Heart right ventricle (tissue), 16 donors: ENCODE results near the gene ABCG5. TPM values are rescaled to one million over a fixed set of nuclear protein-coding genes. Genes with fewer than 3 reads are reported as not detected.

Experiments used
- ATAC-seq, 8 donors: fragments of 200-7000 bp; cut with Tn5 transposase; one replicate each; pipeline ENCODE4 v1.9.1; 2020; ENCODE audit warnings: mild to moderate bottlenecking in 8 of 8, moderate library complexity in 8 of 8, moderate number of reproducible peaks in 1 of 8
- DNase-seq, 2 donors: peaks; one replicate each; pipeline ENCODE4 v3.0.0-alpha.2; 2020
- H3K27ac ChIP-seq, 10 donors: fragments of 200-600 bp; sonication (generic) in 2 of 10; one replicate each; pipeline versions ENCODE4 v1.5.0 to v1.8.0; 2020 to 2022; ENCODE audit warnings: mild to moderate bottlenecking in 3 of 10
- H3K27me3 ChIP-seq, 7 donors: fragments of 200-600 bp; one replicate each; pipeline ENCODE4 v1.8.0; 2021 to 2022; ENCODE audit warnings: mild to moderate bottlenecking in 2 of 7
- H3K36me3 ChIP-seq, 9 donors: fragments of 200-600 bp; sonication (generic) in 1 of 9; one replicate each; pipeline versions ENCODE4 v1.5.0 to v1.8.0; 2020 to 2022; ENCODE audit warnings: mild to moderate bottlenecking in 2 of 9
- H3K4me1 ChIP-seq, 9 donors: fragments of 200-600 bp; sonication (generic) in 1 of 9; one replicate each; pipeline versions ENCODE4 v1.5.0 to v1.8.0; 2020 to 2022; ENCODE audit warnings: mild to moderate bottlenecking in 4 of 9
- H3K4me3 ChIP-seq, 10 donors: fragments of 200-600 bp; sonication (generic) in 2 of 10; one replicate each; pipeline versions ENCODE4 v1.5.0 to v1.8.0; 2020 to 2022; ENCODE audit warnings: mild to moderate bottlenecking in 7 of 10, moderate library complexity in 2 of 10
- H3K9me3 ChIP-seq, 11 donors: fragments of 200-600 bp in 10 of 11; sonication (generic) in 2 of 11; one replicate each; pipeline versions ENCODE4 v1.5.0 to v1.8.0; 2013 to 2022; ENCODE audit warnings: mild to moderate bottlenecking in 2 of 11, control low read depth in 1 of 11, moderate library complexity in 1 of 11
- CTCF ChIP-seq, 9 donors: fragments of 200-600 bp; sonication (generic) in 2 of 9; IDR thresholded peaks; one replicate each; pipeline versions ENCODE4 v1.5.0 to v1.8.0; 2021 to 2022; ENCODE audit warnings: antibody characterized with exemption in 9 of 9, mild to moderate bottlenecking in 5 of 9, moderate library complexity in 1 of 9
- WGBS, 2 donors: extraction: QIAGEN DNeasy Blood & Tissue Kit; methylation state at CpG; one replicate each; pipeline ENCODE4 v1.1.7; 2013; ENCODE audit warnings: inconsistent platforms in 1 of 2; 5-methylcytosine and 5-hydroxymethylcytosine counted together
- intact Hi-C, 10 donors: fragments of 100-400 bp; cut with DNase I; formaldehyde crosslinking; loops; one replicate each; pipeline versions ENCODE4 v1.11.1 to v1.14.2; 2022
- polyA plus RNA-seq, 2 donors: library from polyadenylated mRNA; stranded (reverse); fragments of 200-250 nt; gene quantifications; one replicate each; pipeline ENCODE4 v1.2.3, GENCODE V29; 2013
- total RNA-seq, 10 donors: library from RNA; stranded (reverse); fragmentation: NEBNext Ultra II Directional in 3 of 10; extraction: Animal tissue kit (Norgen Biotek cat#: 25700) in 3 of 10; gene quantifications; one replicate each; pipeline versions ENCODE4 v1.2.1 to v1.2.4, GENCODE V29; 2021 to 2023
- donor health status: Arrhythmogenic right ventricular cardiomyopathy.
- donor health status: ischemic (EF 13 %, LVEDD 7.1; RV severe dilation, severe dysfunction).
- donor health status: healthy with polysubstance abuse.
- donor health status: DM: no; HTN: yes; CAD: no.
- donor health status: DM: no; HTN: no; CAD: no.
- donor health status: ischemic (EF 25% LVEDD 6.9; RV normal size, moderate dysfunction).
- donor health status: ischemic (EF 25% LVEDD 5.7; RV mildly dilated, moderate dysfunction).
- donor health status: healthy.
- donor health status: DM: yes; HTN: yes; CAD: no.
- donor health status: Ischemic cardiomyopathy.
- donor health status: ischemic (EF 35%, LVEDD 5.7; RV mildly dilated, moderate dysfunction).
- donor health status: nonischemic (EF 11% LVEDD 7.7; RV severe dilation, severe dysfunction).
- donor health status: DM: yes; HTN: yes; CAD: no.
- donor health status: PGD.
- donor health status: ischemic (EF 29% LVEDD 5.4; RV normal size, mild dysfunction).
- donor health status: nonischemic (EF 23%, LVEDD 6.1; RV moderate dilation, normal function).

ABCG5 gene
- total and polyA plus RNA-seq, 12 donors, result 0.13 TPM; not detected in 11

- no peak for TF ChIP-seq CTCF (IDR thresholded peaks at IDR 0.05)
- Histone ChIP-seq H3K9me3 (no peaks in the 10 kb centered on the region), H3K4me3 (no peak overlapping the region), H3K27me3 (no peaks in the 10 kb centered on the region), H3K4me1 (no peaks in the 10 kb centered on the region), H3K36me3 (peaks cover 0 to 96% (median 7%) of the 10 kb centered on the region in 9 donors), H3K27ac (no peak overlapping the region)
- DNase-seq, result no peak
- no peak for ATAC-seq
- 95 to 100% methylated on average over 1 of the region's 1 CpG for WGBS, 2 donors
- intact Hi-C loops, result loop anchor here in 1 of 10 donors (10.0 kb wide), 1 partner anchor 174 kb away; no protein-coding TSS in a partner anchor
Observed at GRCh38 chr2:43788646-43789045, 50.0 kb downstream of the ABCG5 start.

- DNase-seq, result no peak
- Histone ChIP-seq H3K4me3 (no peak overlapping the region), H3K27ac (no peak overlapping the region), H3K9me3 (no peaks in the 10 kb centered on the region), H3K27me3 (no peaks in the 10 kb centered on the region), H3K36me3 (peaks cover 0 to 93% (median 7%) of the 10 kb centered on the region in 9 donors), H3K4me1 (no peaks in the 10 kb centered on the region)
- no peak for ATAC-seq
- intact Hi-C loops, result loop anchor here in 1 of 10 donors (10.0 kb wide), 1 partner anchor 173 kb away; no protein-coding TSS in a partner anchor
- TF ChIP-seq CTCF (IDR thresholded peaks at IDR 0.05), result no peak
Observed at GRCh38 chr2:43787895-43788294, 50.7 kb downstream of the ABCG5 start.

- H3K4me1 ChIP-seq, result peaks cover 0 to 10% (median 5%) of the 10 kb centered on the region in 9 donors
- H3K9me3 ChIP-seq, result no peaks in the 10 kb centered on the region
- peaks cover 0 to 43% (median 6%) of the 10 kb centered on the region in 9 donors for H3K36me3 ChIP-seq
- H3K4me3 ChIP-seq, result no peak overlapping the region
- 94 to 96% methylated on average over 8 of the region's 8 CpGs for WGBS, 2 donors
- no peak for ATAC-seq
- H3K27me3 ChIP-seq, result no peaks in the 10 kb centered on the region
- no peak for TF ChIP-seq CTCF (IDR thresholded peaks at IDR 0.05)
- intact Hi-C loops, result loop anchor here in 2 of 10 donors (10.0 kb wide), 1 partner anchor 163 kb away; no protein-coding TSS in a partner anchor
- no peak for DNase-seq
- H3K27ac ChIP-seq, result no peak overlapping the region
Observed at GRCh38 chr2:43778233-43778632, 60.4 kb downstream of the ABCG5 start.

- Histone ChIP-seq H3K9me3 (no peaks in the 10 kb centered on the region), H3K4me3 (no peak overlapping the region), H3K4me1 (peaks cover 0 to 10% (median 5%) of the 10 kb centered on the region in 9 donors), H3K27ac (no peak overlapping the region), H3K36me3 (peaks cover 0 to 37% (median 6%) of the 10 kb centered on the region in 9 donors), H3K27me3 (no peaks in the 10 kb centered on the region)
- intact Hi-C loops, result loop anchor here in 2 of 10 donors (10.0 kb wide), 1 partner anchor 163 kb away; no protein-coding TSS in a partner anchor
- no peak for TF ChIP-seq CTCF (IDR thresholded peaks at IDR 0.05)
- DNase-seq (no peak), ATAC-seq (no peak)
- 92 to 94% methylated on average over 8 of the region's 8 CpGs for WGBS, 2 donors
Observed at GRCh38 chr2:43777306-43777926, 61.2 kb downstream of the ABCG5 start.
